Measurements from ENCODE around the gene SUDS3. TPM values are rescaled to one million over a fixed set of nuclear protein-coding genes. Genes with fewer than 3 reads are reported as not detected.

The SUDS3 gene
- total RNA-seq, 1 experiment from 2014 or later, result 50.5 TPM

DNA sequence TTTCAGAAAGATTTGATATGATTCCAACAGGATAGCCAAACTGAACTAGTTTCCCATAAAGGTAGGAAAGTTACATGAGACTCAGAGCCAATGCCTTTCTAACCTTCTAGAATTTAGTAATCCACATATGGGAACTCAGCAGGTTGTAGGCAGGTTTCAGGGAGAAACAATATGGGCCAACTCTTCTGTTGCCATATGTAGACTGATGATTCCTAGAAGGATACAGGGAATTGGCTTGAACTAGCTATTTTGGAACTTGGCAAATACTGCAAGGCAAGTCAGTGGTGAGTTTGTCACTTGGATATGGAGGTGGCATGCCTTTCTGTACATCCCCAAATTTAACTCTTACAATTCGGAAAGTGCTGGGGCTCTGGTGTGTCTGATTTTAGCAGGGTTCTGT is 15.5 kb downstream of the SUDS3 start:
- Mint-ChIP-seq H3K36me3 (ENCODE audit: insufficient read depth in 1 of 3, low read depth in 3 of 3) (peaks cover 38 to 89% (median 83%) of the 10 kb centered on the region in 3 experiments; a peak in 6 of 7 replicates), H3K9me3 (no peaks in the 10 kb centered on the region), H3K27ac (no peak overlapping the region; a peak in 1 of 7 replicates), H3K27me3 (ENCODE audit: low read depth) (no peaks in the 10 kb centered on the region), H3K4me1 (no peaks in the 10 kb centered on the region), H3K4me3 (no peak overlapping the region)
- no peak overlapping the region for H3K23ac ChIP-seq (ENCODE audit: insufficient read length, low read depth, low read length)
- no peak overlapping the region for H2AK5ac ChIP-seq (ENCODE audit: insufficient read length, low read length)
- no peak overlapping the region for H2BK12ac ChIP-seq (ENCODE audit: insufficient read length, low read depth, low read length)
- H2BK120ac ChIP-seq (ENCODE audit: low read depth, low read length, poor library complexity, severe bottlenecking), result no peak overlapping the region
- no peak overlapping the region for H3T11ph ChIP-seq (ENCODE audit: low read length)
- H2BK5ac ChIP-seq (ENCODE audit: insufficient read length, low read length), result no peak overlapping the region
- no peak overlapping the region for H4K91ac ChIP-seq (ENCODE audit: insufficient read length, low read depth, low read length)
- no peaks in the 10 kb centered on the region for H3K4me1 ChIP-seq (ENCODE audit: insufficient read depth, low read length)
- no peak overlapping the region for H3K18ac ChIP-seq (ENCODE audit: insufficient read length, low read depth, low read length)
- no peak overlapping the region for H3K56ac ChIP-seq (ENCODE audit: insufficient read length, low read depth, low read length)
- H3K9ac ChIP-seq (ENCODE audit: extremely low read depth, insufficient read length, low read length), result no peak overlapping the region
- TF ChIP-seq, protein P1, sequence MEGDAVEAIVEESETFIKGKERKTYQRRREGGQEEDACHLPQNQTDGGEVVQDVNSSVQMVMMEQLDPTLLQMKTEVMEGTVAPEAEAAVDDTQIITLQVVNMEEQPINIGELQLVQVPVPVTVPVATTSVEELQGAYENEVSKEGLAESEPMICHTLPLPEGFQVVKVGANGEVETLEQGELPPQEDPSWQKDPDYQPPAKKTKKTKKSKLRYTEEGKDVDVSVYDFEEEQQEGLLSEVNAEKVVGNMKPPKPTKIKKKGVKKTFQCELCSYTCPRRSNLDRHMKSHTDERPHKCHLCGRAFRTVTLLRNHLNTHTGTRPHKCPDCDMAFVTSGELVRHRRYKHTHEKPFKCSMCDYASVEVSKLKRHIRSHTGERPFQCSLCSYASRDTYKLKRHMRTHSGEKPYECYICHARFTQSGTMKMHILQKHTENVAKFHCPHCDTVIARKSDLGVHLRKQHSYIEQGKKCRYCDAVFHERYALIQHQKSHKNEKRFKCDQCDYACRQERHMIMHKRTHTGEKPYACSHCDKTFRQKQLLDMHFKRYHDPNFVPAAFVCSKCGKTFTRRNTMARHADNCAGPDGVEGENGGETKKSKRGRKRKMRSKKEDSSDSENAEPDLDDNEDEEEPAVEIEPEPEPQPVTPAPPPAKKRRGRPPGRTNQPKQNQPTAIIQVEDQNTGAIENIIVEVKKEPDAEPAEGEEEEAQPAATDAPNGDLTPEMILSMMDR (conservative IDR thresholded peaks at IDR 0.05), result no peak
- no CpG with 5 or more reads among the region's 1 CpG for WGBS (ENCODE audit: extremely low coverage, insufficient read length, low lambda C conversion rate)
- H3K14ac ChIP-seq (ENCODE audit: insufficient read depth, low read length), result no peak overlapping the region
- no peak overlapping the region for H2BK15ac ChIP-seq (ENCODE audit: low read depth, low read length)
- no peak overlapping the region for H2AFZ ChIP-seq (ENCODE audit: low read length)
- H3K4me2 ChIP-seq (ENCODE audit: insufficient read depth, insufficient read length, low read length), result no peak overlapping the region
- H2BK20ac ChIP-seq (ENCODE audit: low read depth, low read length, poor library complexity, severe bottlenecking), result no peak overlapping the region
- no peaks in the 10 kb centered on the region for H4K20me1 ChIP-seq (ENCODE audit: control insufficient read depth, insufficient read depth, insufficient read length)
- no peaks in the 10 kb centered on the region for H3K79me1 ChIP-seq (ENCODE audit: insufficient read depth, low read depth, low read length, poor library complexity, severe bottlenecking)
- no peaks in the 10 kb centered on the region for H3K23me2 ChIP-seq (ENCODE audit: insufficient read length, low read depth, low read length, poor library complexity, severe bottlenecking)
- H3K4ac ChIP-seq (ENCODE audit: low read depth, low read length), result no peak overlapping the region
- no peak overlapping the region for H3K27ac ChIP-seq (ENCODE audit: insufficient read length, low read depth, low read length)
- no peak overlapping the region for H4K8ac ChIP-seq (replicated peaks; ENCODE audit: insufficient read length, low read depth, low read length)
- no peaks in the 10 kb centered on the region for H3K79me2 ChIP-seq (ENCODE audit: insufficient read depth, low read length)
- DNase-seq, result no peak
- no peaks in the 10 kb centered on the region for H3K27me3 ChIP-seq (ENCODE audit: insufficient read depth, low read length)
- H3K9me3 ChIP-seq (ENCODE audit: control insufficient read depth, low read depth, low read length), result no peaks in the 10 kb centered on the region
- H4K5ac ChIP-seq (ENCODE audit: insufficient read length, low read depth, low read length), result no peak overlapping the region
